Transverse colon (tissue), 4 donors: ENCODE data around the gene ZBTB39.
"Not testable (repeated sequence)": the region's sequence is repeated elsewhere in the genome, so short reads cannot be mapped to it uniquely, and the experiment has no call there.

ENCODE experiments used
- EP300 ChIP-seq: sonication (generic); formaldehyde crosslinking; IDR thresholded peaks from one replicate; pipeline ENCODE4 v1.6.1; 2017; ENCODE audit warnings: antibody characterized with exemption, low read depth
- POLR2A ChIP-seq: fragments of 450-650 bp; IDR thresholded peaks from one replicate; pipeline ENCODE4 v1.6.1; 2016; ENCODE audit warnings: antibody characterized with exemption, mild to moderate bottlenecking, moderate library complexity
- POLR2AphosphoS5 ChIP-seq, 3 donors: sonication (generic); formaldehyde crosslinking; IDR thresholded peaks; one replicate each; pipeline ENCODE4 v1.6.1; 2016; ENCODE audit warnings: antibody characterized with exemption in 3 of 3
- TF ChIP-seq, protein P1 (sequence below), 5 experiments: fragments of 200-600 bp in 3 of 5; fragments of 450-650 bp in 2 of 5; sonication (generic) in 3 of 5; IDR thresholded peaks; 1 replicate in 2 of 5; 2 replicates in 3 of 5; pipeline ENCODE4 v1.5.1; 2016 to 2017; ENCODE audit warnings: antibody characterized with exemption in 5 of 5, inconsistent platforms in 3 of 5, mild to moderate bottlenecking in 2 of 5, moderate library complexity in 1 of 5

DNA sequence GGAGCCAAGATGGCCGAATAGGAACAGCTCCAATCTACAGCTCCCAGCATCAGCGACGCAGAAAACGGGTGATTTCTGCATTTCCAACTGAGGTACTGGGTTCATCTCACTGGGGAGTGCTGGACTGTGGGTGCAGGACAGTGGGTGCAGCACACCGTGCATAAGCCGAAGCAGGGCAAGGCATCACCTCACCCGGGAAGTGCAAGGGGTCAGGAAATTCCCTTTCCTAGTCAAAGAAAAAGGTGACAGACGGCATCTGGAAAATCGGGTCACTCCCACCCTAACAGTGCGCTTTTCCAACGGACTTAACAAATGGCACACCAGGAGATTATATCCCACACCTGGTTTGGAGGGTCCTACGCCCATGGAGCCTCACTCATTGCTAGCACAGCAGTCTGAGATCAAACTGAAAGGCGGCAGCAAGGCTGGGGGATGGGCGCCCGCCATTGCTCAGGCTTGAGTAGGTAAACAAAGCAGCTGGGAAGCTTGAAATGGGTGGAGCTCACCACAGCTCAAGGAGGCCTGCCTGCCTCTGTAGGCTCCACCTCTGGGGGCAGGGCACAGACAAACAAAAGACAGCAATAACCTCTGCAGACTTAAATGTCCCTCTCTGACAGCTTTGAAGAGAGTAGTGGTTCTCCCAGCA, 40.2 kb downstream of the ZBTB39 start:
- TF ChIP-seq, protein P1, sequence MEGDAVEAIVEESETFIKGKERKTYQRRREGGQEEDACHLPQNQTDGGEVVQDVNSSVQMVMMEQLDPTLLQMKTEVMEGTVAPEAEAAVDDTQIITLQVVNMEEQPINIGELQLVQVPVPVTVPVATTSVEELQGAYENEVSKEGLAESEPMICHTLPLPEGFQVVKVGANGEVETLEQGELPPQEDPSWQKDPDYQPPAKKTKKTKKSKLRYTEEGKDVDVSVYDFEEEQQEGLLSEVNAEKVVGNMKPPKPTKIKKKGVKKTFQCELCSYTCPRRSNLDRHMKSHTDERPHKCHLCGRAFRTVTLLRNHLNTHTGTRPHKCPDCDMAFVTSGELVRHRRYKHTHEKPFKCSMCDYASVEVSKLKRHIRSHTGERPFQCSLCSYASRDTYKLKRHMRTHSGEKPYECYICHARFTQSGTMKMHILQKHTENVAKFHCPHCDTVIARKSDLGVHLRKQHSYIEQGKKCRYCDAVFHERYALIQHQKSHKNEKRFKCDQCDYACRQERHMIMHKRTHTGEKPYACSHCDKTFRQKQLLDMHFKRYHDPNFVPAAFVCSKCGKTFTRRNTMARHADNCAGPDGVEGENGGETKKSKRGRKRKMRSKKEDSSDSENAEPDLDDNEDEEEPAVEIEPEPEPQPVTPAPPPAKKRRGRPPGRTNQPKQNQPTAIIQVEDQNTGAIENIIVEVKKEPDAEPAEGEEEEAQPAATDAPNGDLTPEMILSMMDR (IDR thresholded peaks at IDR 0.05): not testable (repeated sequence)
- not testable (repeated sequence) for TF ChIP-seq POLR2A; POLR2AphosphoS5 (IDR thresholded peaks at IDR 0.05); EP300
